Retinal pigment epithelial cell (primary cell): Measurements from ENCODE around the gene CREB3.
A peak's percentile ranks its signal among the peaks of the same experiment; 100 is the strongest.

Experiments
- DNase-seq: peaks from one replicate; pipeline ENCODE4 v3.0.0-alpha.2; 2010; ENCODE audit warnings: low read depth
- H3K4me3 ChIP-seq: 2 replicates; pipeline ENCODE4 v1.5.1; 2011; ENCODE audit warnings: mild to moderate bottlenecking, low read length, control low read depth, moderate library complexity
- TF ChIP-seq, protein P1 (sequence below): conservative IDR thresholded peaks from 2 replicates; pipeline ENCODE4 v1.5.1; 2011; ENCODE audit warnings: low read depth, low read length, control low read depth, inconsistent platforms

CREB3 gene, protein sequence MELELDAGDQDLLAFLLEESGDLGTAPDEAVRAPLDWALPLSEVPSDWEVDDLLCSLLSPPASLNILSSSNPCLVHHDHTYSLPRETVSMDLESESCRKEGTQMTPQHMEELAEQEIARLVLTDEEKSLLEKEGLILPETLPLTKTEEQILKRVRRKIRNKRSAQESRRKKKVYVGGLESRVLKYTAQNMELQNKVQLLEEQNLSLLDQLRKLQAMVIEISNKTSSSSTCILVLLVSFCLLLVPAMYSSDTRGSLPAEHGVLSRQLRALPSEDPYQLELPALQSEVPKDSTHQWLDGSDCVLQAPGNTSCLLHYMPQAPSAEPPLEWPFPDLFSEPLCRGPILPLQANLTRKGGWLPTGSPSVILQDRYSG

DNA sequence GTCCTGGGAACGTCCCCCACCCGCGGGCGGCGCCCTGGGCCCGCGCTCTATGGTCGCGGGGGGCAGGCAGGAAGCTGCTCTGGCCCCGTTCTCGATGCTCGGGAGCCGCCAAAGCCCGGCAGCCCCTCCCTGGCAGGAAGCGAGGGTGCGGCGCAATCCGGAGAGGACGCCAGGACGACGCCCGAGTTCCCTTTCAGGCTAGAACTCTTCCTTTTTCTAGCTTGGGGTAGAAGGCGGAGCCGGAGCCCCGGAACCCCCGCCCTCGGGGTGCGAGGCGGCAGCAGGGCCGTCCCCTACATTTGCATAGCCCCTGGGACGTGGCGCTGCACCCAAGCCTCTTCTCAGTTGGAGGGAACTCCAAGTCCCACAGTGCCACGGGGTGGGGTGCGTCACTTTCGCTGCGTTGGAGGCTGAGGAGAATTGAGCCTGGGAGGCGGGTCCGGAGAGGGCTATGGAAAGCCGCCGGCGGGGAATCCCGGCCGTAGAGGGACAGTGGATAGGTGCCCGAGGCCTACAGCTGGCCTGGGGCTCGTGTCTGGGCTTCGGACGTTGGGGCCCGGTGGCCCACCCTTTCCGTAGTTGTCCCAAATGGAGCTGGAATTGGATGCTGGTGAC, at the start of gene CREB3, which contains the start of gene TLN1:
TSS of gene CREB3 (plus strand) at position 482 of the 615 bp plus-strand sequence. CDS start at position 589, 107 bp downstream.
TSS of gene TLN1 (minus strand) at position 11 of the 615 bp plus-strand sequence. CDS start 6,501 bp downstream, outside the sequence.
- DNase-seq: peak; percentile 95
- peak within 1 kb of the TSS; percentile 68 for H3K4me3 ChIP-seq
- TF ChIP-seq, protein P1, sequence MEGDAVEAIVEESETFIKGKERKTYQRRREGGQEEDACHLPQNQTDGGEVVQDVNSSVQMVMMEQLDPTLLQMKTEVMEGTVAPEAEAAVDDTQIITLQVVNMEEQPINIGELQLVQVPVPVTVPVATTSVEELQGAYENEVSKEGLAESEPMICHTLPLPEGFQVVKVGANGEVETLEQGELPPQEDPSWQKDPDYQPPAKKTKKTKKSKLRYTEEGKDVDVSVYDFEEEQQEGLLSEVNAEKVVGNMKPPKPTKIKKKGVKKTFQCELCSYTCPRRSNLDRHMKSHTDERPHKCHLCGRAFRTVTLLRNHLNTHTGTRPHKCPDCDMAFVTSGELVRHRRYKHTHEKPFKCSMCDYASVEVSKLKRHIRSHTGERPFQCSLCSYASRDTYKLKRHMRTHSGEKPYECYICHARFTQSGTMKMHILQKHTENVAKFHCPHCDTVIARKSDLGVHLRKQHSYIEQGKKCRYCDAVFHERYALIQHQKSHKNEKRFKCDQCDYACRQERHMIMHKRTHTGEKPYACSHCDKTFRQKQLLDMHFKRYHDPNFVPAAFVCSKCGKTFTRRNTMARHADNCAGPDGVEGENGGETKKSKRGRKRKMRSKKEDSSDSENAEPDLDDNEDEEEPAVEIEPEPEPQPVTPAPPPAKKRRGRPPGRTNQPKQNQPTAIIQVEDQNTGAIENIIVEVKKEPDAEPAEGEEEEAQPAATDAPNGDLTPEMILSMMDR: no peak

DNA sequence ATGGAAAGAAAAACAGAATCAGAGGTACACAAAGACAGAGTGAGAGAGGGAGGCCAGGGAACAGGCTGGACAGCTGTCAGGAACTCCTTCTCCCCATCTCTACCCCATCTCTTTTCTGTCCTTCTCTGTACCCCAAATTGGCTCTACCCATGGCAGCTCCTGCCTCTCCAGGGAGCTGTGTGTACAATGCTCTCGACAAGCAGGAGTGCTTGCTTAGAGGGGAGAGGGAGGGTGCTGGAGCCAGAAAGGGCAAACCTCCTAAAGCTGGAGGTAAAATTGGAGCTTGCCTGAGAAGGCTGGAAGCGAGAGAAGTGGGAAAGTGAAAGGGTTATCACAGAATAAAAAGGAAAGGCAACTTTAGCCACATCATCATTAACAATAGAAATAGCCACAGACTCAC, 49.1 kb upstream of the CREB3 start:
- no peak for DNase-seq
- TF ChIP-seq, protein P1: no peak
- H3K4me3 ChIP-seq: no peak overlapping the region

DNA sequence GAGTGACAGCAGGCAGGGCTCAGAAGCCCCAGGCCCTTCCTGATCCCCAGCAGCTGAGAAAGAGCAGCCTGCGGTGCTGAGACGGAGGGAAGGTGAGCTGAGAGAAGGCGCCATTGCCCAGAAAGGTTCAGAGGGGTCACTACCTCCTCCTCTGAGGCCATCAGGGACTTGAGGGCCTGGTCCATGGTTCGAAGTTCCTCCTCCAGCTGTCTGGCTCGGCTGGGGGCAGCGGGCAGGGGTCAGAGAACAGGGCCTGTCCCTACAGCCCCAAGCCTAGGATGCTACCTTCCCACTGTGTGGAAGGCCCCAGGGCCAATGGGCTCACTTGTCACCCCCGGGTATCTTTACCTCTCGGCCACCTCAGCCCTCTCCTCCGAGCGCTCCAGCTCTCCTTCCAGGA, 47.5 kb upstream of the CREB3 start:
- DNase-seq: no peak
- TF ChIP-seq, protein P1: no peak
- no peak overlapping the region for H3K4me3 ChIP-seq

DNA sequence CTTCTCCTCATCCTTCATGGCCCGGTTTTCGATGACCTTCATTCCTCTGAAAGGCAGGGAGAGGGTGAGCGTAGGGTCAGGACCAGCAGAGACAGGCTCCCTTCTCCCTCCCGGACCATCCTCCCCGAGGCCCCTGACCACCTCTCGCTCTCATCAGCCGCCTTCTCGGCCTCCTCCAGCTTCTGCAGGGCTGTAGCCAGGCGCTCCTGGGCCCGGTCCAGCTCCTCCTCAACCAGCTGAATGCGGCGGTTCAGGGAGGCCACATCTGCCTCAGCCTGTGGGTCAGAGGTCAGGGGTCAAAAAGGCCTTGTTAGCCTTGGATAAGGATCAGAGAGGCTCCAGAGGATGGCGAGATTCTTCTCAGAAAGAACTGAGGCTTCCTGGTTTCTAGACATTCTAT, 47.0 kb upstream of the CREB3 start:
- TF ChIP-seq, protein P1: no peak
- no peak overlapping the region for H3K4me3 ChIP-seq
- no peak for DNase-seq

DNA sequence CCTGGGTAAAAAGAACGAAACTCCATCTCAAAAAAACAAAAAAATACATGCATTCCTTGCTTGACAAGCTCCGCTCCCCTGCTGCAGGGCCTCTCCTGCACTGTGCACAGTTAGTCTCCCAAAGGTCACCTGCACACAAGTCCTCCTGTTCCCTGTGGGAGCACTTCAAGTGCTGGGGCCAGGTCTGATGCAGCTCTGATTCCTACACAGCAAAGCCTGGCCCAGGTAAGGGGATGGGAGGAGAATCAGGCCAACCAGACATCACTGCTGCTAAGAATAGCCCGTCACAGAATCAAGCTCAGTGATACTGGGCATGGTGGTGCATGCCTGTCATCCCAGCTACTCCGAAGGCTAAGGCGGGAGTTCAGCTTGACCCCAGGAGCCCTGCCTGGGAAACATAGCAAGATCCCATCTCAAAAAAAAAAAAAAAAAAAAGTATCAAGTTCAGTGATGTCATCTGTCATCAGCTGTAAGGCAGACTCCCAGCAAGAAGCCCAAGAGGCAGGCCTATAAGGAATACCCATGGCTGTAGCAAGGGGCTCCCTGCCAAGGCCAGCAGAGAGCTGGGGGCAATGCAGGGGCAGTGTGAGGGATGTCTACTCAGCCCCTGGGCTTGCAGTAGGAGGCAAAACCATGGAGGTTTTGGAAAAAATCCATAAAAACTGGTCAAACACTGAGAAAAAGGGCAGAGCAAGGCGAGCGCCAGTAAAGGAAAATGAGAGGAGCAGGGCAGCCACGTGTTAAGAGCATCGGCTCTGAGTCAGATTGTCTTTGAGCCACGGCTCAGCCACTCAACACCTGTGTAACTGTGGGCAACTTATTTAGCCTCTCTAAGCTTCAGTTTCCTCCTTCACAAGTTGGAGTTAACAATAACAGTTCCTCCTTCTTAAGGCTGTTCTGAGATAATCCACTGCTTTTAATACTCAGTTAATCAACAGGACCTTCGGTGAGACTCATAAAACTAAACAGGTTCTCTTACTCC, 46.0 kb upstream of the CREB3 start:
- TF ChIP-seq, protein P1: no peak
- DNase-seq: no peak
- H3K4me3 ChIP-seq: peak overlapping the region; percentile 81

DNA sequence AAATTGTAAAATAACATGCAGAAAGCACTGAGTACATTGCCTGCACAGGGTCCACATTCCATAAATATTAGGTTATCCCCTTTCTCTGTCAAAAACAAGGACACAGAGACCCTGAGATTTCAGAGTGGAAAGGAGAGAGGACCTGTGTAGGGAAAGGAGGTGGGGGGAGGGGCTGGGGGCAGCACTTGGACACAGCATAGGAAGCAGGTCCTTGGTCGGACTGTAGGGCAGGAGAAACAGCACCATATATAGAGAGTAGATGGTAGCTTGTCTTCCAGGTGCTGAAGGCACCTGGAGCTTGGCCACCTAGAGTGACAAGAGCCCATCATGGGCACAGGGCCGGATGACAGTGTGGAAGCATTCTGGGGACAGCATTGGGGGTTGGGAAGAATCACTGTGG, 45.2 kb upstream of the CREB3 start:
- no peak for DNase-seq
- TF ChIP-seq, protein P1: no peak
- peak overlapping the region; percentile 81 for H3K4me3 ChIP-seq
